Keratinocyte (primary cell): ENCODE data around the gene CCBE1.

ENCODE experiments used
- CTCF ChIP-seq, 3 experiments: IDR thresholded peaks in 1 of 3; conservative IDR thresholded peaks in 1 of 3; optimal IDR thresholded peaks in 1 of 3; 2 replicates in 2 of 3; 3 replicates in 1 of 3; pipeline versions ENCODE3 to v1.5.1; 2011; ENCODE audit warnings: low read length in 3 of 3, mild to moderate bottlenecking in 3 of 3, moderate library complexity in 2 of 3, control low read depth in 1 of 3, inconsistent platforms in 1 of 3; ENCODE audit not compliant: insufficient read depth in 2 of 3; ENCODE audit errors: extremely low read depth in 1 of 3
- EZH2 ChIP-seq: IDR thresholded peaks from one replicate; pipeline ENCODE4 v1.6.1; 2012; ENCODE audit warnings: inconsistent platforms, mild to moderate bottlenecking, low read length, moderate library complexity

- TF ChIP-seq CTCF (optimal IDR thresholded peaks at IDR 0.05 in 1 of 3, IDR thresholded peaks at IDR 0.05 in 1 of 3, conservative IDR thresholded peaks at IDR 0.05 in 1 of 3; ENCODE audit: extremely low read depth in 1 of 3, insufficient read depth in 2 of 3, low read length in 3 of 3) (no peak), EZH2 (no peak)
Measured at GRCh38 chr18:59728816-59729215, 31.6 kb upstream of the CCBE1 start.
